Activated CD4-positive, alpha-beta T cell treated with anti-CD3 and anti-CD28 coated beads, Interleukin-2, amount 50 U/mL, for 1 hour (primary cell): ENCODE data around the gene MERTK.

Experiments
- DNase-seq: peaks from one replicate; pipeline ENCODE4 v3.0.0-alpha.2; 2020

The MERTK gene

DNA sequence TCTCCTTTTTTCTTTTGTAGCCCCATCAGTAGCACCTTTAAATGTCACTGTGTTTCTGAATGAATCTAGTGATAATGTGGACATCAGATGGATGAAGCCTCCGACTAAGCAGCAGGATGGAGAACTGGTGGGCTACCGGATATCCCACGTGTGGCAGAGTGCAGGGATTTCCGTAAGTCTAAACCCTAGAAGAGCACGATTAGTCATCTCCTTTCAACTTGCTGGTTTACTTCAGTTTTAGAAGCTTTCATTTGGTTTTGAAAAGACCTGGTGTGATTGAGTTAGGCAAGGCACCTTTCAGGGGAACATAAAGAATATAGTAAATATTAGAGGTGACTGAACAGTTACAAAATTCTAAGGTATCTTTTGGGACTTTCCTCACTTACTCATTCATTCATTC is 84.4 kb downstream of the MERTK start:
- DNase-seq: no peak

DNA sequence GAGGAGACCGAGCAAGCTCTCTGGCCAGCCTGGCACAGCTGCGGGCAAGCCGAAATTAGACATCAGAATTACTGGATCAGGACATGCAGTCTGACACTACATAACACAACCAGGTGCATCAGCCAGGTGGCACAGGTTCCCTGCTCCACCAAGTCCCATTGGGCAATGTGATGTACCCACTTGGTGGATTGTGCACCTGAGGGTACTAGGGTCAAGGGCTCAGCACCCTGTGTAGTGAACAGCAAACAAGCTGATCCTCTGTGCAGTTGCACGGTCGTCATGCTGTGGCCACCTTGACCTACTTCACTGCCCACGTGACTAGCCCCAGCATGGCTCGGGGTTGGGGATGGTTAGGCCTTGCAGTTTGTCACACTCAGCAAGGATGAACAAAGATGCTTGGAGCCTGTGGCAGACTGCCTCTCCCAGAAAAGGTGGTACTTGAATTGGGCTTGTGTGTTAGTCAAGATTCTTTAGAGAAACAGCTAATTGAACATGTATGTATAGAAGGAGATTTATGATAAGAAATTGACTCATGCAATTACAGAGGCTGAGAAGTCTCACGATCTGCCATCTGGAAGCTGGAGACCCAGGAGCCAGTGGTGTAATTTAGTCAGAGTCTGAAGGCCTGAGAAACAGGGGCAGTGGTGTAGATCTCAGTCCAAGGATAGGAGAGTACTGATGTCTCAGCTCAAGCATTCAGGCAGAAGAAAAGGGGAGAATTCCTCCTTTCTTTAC is 85.2 kb downstream of the MERTK start:
- no peak for DNase-seq

DNA sequence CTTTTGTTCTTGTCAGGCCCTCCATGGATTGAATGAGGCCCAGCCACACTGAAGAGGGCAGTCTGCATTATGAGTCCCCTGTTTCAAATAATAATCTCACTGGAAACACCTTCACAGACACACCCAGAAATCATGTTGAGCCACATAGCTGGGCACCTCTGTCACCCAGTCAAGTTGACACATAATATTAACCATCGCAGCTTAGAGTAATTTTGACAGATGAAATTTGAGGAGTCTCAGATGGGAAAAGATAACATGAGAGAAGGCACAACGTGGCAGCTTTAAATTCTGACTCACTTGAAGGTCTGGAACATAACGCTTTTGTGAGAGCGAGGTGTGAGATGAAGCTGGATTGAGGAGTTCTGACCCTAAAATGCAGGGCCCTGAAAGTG is 85.8 kb downstream of the MERTK start:
- DNase-seq: no peak

DNA sequence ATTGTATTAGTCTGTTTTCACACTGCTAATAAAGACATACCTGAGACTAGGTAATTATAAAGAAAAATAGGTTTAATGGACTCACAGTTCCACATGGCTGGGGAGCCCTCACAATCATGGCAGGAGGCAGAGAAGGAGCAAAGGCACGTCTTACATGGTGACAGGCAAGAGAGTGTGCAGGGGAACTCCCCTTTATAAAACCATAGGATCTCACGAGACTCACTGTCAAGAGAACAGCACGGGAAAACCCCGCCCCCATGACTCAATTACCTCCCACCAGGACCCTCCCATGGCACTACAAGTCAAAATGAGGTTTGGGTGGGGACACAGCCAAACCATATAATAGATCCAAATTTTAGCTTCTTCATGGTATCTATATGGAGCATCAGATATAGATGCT is 87.1 kb downstream of the MERTK start:
- DNase-seq: no peak

DNA sequence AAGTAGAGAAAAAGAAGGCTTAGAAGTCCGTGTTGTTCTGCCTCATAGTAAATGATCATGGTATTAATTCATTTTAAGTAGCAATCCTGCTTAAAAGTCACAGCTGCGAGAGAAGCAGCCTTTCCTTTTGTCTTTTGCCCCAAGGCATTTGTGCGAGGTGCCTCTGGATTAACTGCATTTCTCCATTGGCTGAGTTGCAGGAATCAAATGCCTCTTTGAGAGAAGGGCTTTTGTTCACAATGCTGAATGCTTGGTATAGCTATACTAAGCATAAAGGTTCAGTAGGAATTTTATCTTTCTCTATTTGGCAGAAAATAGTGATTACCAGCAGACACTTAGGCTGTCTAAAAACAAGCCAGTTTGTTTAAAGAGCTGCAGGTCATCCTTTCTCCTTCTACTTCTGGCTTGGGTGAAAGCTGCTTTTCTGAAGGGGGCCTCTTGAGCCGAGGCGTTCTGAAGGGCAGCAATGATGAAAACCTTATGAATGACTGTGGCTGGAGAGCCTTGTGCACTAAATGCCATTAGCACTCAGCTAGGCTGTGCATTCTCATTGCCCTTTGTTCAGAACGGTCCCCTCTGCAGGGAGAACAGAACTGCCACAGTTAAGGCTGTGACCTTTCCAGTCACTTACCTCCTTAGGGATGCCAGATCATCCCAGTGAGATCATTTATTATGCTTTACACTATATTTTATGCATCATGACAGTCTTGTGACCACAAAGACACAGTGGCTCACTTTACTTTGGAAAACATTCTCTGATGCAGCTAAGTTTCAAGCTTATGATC is 87.9 kb downstream of the MERTK start:
- no peak for DNase-seq

DNA sequence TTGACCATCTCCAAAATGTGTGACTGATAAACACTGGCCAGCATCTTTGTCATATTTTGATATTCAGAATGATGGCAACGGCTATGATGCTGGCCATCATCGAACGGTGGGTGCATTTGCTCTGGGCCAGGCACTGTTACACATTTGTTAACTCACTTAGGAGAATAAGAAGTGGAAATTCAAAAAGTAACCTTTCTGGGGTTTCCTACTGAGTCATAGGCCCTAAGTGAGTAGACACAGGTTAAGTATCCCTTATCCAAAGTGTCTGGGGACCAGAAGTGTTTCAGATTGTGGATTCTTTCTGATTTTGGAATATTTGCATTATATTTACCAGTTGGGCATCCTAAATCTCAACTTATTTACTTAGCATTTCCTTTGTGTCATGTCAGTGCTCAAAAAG is 92.0 kb downstream of the MERTK start:
- no peak for DNase-seq

DNA sequence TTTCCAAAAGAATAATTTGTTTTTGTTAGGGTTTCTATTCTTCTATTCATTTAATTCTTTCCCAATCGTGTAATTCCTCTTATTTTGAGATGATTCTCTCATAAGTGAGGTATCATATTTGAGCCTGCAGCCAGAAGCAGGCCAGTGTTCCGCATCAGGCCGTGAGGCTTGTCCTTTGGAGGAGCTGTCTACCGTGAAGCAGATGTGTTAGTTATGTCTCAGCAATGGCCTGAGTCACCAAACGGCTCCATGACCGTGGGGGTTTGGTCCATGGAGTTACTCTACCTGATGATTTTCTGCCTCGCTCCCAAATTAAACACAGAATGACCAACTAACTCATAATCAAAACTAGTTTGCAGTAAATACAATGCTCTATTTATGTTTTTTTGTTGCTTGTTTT is 92.4 kb downstream of the MERTK start:
- DNase-seq: no peak

DNA sequence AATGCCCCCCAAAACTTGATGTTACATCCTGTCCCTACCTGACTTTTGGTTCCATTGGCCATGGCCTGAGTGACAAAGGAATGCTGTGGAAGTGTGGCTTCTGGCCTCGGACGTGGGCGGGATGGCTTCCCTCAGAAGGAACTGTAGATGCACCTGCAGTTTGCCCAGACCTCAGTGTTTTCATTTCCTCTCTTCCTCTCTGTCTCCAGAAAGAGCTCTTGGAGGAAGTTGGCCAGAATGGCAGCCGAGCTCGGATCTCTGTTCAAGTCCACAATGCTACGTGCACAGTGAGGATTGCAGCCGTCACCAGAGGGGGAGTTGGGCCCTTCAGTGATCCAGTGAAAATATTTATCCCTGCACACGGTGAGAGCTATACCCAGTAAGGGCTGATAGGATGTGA is 95.6 kb downstream of the MERTK start:
- DNase-seq: no peak

DNA sequence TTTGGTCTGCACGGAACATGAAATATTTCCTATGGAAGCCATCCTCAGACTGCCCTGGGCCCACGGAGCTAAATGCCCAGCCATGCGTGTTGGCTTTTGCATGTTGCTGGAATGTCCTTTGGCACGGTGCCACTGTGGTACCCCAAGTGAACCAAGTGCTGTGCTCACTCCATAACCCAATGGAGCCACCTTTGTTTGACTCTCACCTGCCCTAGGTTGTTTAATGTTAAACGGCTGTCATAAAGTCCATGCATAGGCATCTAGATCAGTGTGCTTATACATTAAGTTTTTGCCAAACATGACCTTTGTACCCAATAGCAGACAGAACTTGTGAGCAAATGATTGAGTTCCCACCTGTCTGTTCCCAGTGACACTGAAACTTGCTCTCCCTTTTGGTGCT is 96.7 kb downstream of the MERTK start:
- DNase-seq: no peak

DNA sequence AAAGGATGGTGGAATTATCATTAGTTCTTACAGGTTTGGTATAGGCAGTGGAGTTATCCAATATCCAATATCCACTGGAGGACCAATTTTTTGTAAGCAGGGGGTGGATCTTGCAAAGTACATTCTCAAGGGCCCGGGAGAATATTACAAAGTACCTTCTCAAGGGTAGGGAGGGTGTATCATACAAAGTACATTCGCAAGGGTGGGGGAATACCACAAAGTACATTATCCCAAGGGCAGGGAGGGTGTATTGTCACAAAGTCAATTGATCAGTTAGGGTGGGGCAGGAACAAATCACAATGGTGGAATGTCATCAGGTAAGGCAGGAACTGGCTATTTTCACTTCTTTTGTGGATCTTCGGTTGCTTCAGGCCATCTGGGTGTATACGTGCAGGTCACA is 101.4 kb downstream of the MERTK start:
- no peak for DNase-seq

DNA sequence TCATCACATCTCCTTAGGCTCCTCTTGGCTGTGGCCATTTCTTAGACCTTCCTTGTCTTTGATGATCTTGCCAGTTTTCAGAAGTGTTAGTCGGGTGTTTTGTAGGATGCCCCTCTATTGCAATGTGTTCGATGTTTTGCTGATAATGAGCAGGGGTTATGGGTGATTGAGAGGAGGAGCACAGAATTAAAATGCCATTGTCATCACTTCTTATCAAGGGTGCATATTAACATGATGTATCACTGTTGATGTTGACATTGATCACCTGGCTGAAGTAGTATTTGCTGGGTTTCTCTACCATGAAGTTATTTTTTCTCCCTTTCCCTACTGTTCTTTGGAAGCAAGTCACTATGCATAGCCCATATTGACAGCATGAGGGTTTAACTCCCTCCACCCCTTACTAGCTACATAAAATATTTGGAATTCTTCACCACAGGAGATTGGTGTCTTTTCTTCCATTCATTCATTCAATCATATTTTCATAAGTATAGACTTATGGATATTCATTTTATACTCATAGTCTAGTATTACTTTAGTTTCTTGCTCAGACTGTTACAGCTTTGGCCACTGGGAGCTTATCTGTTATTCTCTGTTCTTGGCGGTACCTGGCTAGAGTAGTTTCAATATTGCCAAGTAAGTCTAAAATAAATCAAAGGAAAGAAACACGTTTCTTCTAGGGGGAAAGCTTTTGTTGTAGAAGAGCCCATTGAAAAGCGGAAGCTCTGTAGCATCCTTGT is 102.2 kb downstream of the MERTK start:
- no peak for DNase-seq

DNA sequence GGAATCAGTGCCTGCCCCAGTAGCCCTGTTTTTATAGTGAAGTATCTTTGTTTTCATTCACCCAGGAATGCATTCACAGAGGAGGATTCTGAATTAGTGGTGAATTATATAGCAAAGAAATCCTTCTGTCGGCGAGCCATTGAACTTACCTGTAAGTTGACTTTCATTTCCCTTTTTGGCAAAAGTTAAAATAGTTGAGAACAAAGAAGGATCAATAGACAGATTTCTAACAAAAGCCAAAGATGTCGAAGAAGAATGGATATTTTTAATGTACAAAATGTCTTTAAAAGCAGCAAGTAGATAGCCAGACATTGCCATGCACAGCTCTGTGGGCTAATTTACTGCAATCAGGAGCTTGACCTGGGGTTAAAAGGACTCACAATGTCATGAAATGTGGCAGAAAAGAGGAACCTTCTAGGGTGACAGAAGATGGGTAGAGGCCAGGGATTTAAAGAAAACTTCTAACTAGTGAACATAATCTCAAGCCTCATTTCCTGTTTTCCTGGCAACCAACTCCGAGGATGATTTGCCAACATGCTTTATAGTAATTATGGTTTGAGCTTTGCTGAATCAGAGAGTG is 102.8 kb downstream of the MERTK start:
- DNase-seq: no peak

DNA sequence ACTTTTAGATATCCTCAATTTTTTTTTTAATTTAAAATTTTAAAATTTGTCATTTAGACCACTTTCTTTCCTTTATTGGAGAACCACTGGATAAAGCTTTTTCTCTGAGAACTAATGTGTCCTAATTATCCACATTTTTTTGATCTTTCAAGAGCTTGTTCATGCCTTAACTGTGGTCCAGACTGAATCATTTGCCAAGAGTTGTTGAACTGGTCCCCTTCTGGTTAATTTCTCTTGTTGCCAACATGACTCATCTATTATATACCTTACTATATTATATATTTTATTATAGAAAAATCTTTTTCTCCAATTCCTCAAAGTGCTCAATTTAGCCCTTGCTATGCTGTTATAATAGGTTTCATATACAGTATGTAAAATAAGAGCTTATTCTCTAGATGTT is 103.5 kb downstream of the MERTK start:
- DNase-seq: no peak

DNA sequence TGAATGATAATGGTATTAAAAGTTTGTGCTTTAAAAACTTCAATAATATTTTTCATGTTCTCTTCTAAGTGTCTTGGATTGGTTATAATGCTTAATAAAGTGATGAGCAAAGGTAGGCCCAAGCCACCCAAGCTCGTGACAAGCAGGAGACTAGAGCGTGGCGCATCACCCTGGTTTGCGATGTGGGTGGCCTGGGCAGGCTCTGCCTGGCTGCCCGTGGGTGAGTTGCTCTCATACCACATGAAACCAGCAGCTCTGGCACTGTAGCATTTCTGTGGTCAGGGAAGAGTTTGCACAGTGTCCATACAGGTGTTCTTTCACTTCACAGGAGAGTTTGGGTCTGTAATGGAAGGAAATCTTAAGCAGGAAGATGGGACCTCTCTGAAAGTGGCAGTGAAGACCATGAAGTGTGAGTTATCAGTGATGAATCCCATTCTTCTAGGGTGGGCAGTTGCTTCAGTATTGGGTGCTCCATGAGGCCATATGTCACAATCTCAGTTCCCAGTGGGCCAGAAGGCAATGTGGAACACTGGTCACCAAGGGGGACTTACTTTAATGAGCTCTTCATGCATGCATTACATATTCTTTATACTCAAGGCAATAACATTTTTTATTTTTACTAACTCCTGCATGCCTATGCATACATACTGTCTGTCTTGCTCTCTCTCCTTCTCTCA is 105.3 kb downstream of the MERTK start:
- no peak for DNase-seq

DNA sequence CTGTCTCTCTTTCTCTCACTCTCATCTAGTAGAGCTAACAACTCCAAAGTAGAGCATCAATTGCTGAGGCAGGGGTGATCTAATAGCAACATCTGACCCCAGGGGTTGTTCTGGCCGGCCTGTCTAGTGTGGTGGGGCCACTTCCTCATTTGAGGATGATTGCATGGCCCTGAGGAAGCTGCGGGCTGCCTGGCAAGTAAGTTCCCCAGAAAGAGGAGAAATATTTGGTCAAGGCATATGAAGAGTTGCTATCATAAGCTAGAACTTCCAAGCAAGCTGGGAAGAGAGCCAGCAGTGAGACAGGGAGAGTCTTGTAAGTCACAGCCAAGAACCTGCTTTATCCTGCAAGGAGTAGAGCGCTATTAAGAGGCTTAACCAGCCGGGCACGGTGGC is 105.8 kb downstream of the MERTK start:
- DNase-seq: no peak

DNA sequence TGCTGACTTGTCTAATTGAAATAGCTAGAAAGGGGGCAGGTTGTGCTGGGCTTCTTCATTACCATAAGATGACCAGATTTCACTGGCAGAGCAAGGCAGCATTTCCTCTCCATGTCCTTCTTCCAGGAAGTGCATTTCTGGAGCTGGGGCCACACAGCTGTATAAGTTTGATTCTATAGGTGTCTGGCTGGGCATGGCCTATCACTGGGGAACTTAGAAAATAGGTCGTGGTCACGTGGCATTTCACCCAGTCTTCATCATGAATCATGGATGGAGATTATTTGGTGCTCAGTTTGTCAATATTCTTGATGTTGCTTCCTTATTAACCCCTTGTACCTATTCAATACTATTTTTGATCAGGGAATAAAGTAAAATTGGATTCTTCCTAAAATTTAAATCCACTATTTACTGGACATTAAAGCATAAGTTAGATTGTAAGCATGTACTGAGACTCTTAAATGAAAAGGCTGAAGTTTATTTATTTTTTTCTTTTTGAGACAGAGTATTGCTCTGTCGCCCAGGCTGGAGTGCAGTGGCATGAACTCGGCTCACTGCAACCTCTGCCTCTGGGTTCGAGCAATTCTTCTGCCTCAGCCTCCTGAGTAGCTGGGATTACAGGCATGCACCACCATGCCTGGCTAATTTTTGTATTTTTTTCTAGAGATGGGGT is 107.1 kb downstream of the MERTK start:
- no peak for DNase-seq

DNA sequence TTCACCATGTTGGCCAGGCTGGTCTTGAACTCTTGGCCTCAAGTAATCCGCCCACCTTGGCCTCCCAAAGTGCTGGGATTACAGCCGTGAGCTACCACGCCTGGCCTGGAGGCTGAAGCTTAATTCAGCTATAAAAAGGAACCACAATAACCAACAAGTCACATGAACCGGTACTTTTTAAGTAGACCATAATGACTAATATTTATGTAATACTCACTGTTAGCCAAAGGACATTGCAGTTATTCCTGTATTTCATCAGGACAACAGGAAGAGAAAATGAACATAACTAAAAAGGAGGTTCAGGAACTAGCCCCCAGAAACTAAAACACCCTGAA is 107.6 kb downstream of the MERTK start:
- no peak for DNase-seq

DNA sequence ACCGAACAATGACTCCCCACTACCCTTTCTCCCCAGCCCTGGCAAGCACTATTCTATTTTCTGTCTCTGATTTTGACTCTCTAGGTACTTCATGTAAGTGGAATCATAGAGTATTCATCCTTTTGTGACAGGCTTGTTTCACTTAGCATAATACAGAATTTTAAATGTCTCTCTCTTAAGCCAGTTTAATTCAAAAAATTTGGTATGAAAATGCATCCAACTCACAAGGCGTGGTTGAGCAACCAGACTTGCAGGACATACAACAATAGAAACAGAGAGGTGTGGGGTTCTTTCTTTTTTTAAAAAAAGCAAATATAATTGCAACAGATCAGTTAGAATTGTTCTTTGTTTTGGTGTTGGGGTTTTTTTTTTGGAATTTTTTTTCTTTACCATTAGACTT is 109.1 kb downstream of the MERTK start:
- no peak for DNase-seq

DNA sequence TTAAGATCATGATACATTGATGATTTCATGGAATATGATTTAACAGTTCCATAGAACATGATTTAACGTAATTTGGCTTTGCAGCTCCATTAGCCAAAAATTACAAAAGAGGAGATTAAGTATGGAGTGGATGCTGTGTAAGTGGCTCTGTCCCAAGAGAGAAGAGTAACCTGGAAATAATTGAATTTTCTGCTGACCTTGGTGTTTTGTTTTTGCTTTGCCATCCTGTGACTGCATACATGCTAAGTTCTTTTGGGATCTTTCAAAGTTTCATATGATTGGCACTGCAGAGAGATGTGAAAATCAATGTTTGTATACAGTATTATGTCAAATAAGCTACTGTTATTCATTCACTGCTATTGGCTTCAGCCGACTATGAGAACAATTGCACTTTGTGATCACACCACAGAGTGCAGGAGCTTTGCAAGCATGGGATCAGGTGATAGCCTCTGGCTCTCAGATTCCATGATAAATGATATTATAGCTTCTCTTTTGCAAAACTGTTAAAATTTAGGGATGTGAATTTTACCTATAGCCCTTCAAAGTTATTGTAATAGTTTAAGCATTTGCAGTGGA is 110.6 kb downstream of the MERTK start:
- DNase-seq: no peak

DNA sequence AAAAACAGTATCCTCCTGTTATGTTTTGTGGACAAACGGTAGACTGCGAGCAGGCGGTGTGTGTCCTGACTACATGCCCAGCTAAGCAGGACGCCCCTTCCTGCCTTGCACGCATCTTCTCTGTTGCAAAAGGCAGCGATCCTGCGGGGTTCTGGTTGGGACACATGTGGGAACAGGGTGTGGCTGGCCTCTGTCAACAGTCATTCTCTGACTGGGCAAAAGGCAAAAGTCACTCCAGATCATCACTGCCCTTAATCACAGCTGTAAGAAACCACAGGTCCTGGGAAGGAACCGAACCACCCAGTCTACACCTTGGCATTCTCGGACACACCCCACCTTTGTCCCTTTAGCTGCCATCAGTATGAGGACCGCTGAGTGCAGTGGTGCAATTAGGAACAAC is 112.3 kb downstream of the MERTK start:
- DNase-seq: no peak

DNA sequence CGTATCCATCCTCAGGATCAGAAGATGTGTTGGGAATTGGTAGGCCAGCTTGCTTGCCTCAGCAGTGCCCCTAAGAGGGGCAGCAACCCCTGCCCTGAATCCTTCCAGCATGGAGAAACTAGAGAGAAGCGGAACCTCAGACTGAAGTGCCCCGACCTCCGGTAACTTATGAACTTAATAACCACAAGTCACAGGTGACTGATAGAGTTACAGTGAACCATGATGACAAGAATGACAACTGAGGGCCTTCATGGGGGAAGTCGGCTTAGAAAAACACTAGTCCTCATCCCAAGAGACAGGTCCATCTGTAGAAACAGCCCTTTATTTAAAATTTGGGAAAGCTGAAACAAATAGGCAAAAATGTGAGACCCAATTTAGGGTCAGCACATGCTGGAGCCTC is 114.1 kb downstream of the MERTK start:
- DNase-seq: no peak

DNA sequence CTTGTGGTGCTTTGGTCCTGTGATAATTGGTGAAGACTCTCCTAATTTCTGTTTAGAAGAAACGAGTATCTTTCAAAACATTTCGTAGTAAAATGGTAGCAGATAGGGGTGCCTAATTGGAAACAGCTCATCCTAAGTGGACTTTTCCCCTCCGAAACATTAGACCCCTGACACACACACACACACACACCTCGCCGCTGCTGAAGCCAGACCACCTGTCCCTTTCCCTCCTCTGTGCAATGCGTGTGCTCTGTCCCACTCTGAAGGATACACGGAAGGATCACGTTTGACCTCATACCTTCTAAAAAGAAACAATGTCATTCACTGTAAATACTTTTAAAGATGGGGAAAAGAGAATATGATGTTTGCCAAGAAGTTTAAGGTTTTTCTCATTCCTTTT is 120.4 kb downstream of the MERTK start:
- DNase-seq: no peak
